Caco-2 (cell line): ENCODE measurements around the gene HIVEP2. TPM values are rescaled to one million over a fixed set of nuclear protein-coding genes. Genes with fewer than 3 reads are reported as not detected.

Source experiments
- BruUV-seq: library from RNA; stranded (reverse); fragments of 400-500 nt; replicated peaks from 2 replicates; lab custom pipeline; 2021; lab: Mats Ljungman, UMichigan
- CTCF ChIA-PET: fragments of 300-600 bp; sonication (Branson Sonifier 250); formaldehyde crosslinking; loops from one replicate; lab custom pipeline; 2022; ENCODE audit warnings: antibody characterized with exemption; lab: Charles Lee
- POLR2A ChIA-PET: fragments of 300-600 bp; sonication (Branson Sonifier 250); formaldehyde crosslinking; loops from one replicate; lab custom pipeline; 2022; ENCODE audit warnings: antibody characterized with exemption; lab: Charles Lee
- DNase-seq, 2 experiments: peaks; one replicate each; pipeline versions ENCODE4 v3.0.0 to v3.0.0-alpha.2; 2020 to 2022
- H3K27me3 ChIP-seq: replicated peaks from 2 replicates; pipeline ENCODE4 v1.6.0; 2011; ENCODE audit warnings: low read length; ENCODE audit not compliant: control insufficient read depth, insufficient read depth
- H3K36me3 ChIP-seq: 2 replicates; pipeline ENCODE4 v1.5.1; 2011; ENCODE audit warnings: low read length; ENCODE audit not compliant: control insufficient read depth, insufficient read depth
- H3K4me1 ChIP-seq: fragments of 250-450 bp; sonication (Bioruptor Pico); 2 replicates; pipeline ENCODE4 v1.5.1; 2020; ENCODE audit warnings: mild to moderate bottlenecking
- H3K4me3 ChIP-seq: 2 replicates; pipeline ENCODE4 v1.5.1; 2011; ENCODE audit warnings: low read depth, mild to moderate bottlenecking, control low read depth, low read length
- H3K9me3 ChIP-seq: fragments of 250-450 bp; sonication (Bioruptor Pico); 2 replicates; pipeline ENCODE4 v1.5.1; 2020; ENCODE audit warnings: mild to moderate bottlenecking, moderate library complexity
- H3K27ac Mint-ChIP-seq: one replicate; pipeline ENCODE4 v1.8.0; 2022; ENCODE audit warnings: mixed read lengths; ENCODE audit not compliant: unreplicated experiment
- H3K27me3 Mint-ChIP-seq: one replicate; pipeline ENCODE4 v1.8.0; 2022; ENCODE audit warnings: mixed read lengths; ENCODE audit not compliant: insufficient read depth, unreplicated experiment
- H3K36me3 Mint-ChIP-seq: one replicate; pipeline ENCODE4 v1.8.0; 2022; ENCODE audit warnings: mild to moderate bottlenecking, mixed read lengths; ENCODE audit not compliant: insufficient read depth, unreplicated experiment
- H3K4me1 Mint-ChIP-seq: one replicate; pipeline ENCODE4 v1.8.0; 2022; ENCODE audit warnings: low read depth, mixed read lengths; ENCODE audit not compliant: unreplicated experiment
- H3K4me3 Mint-ChIP-seq: one replicate; pipeline ENCODE4 v1.8.0; 2022; ENCODE audit warnings: mild to moderate bottlenecking, moderate library complexity, mixed read lengths; ENCODE audit not compliant: unreplicated experiment
- H3K9me3 Mint-ChIP-seq: one replicate; pipeline ENCODE4 v1.8.0; 2022; ENCODE audit warnings: mixed read lengths; ENCODE audit not compliant: unreplicated experiment
- CTCF ChIP-seq, 2 experiments: fragments of 200-600 bp in 1 of 2; IDR thresholded peaks; 1 replicate in 1 of 2; 2 replicates in 1 of 2; pipeline versions ENCODE4 v1.5.1 to v1.8.0; 2011 to 2022; ENCODE audit warnings: antibody characterized with exemption in 1 of 2, control low read depth in 1 of 2, inconsistent platforms in 1 of 2, low read depth in 1 of 2, low read length in 1 of 2, mild to moderate bottlenecking in 1 of 2, moderate library complexity in 1 of 2; ENCODE audit not compliant: insufficient read depth in 1 of 2, severe bottlenecking in 1 of 2, unreplicated experiment in 1 of 2
- intact Hi-C: fragments of 100-400 bp; cut with micrococcal nuclease; formaldehyde crosslinking; loops from one replicate; pipeline ENCODE4 v1.10.0; 2022; ENCODE audit not compliant: unreplicated experiment
- total RNA-seq: library from RNA; stranded (reverse); gene quantifications from 2 replicates; pipeline ENCODE4 v1.2.3, GENCODE V29; 2022

The HIVEP2 gene
- total RNA-seq, 1 experiment from 2014 or later, result 1.0 TPM

GRCh38 chr6:142796571-142796970 lies 148.4 kb downstream of the HIVEP2 start:
- intact Hi-C loops, result no loop called here
- no TSS peak for BruUV-seq
- no peaks in the 10 kb centered on the region for H3K9me3 ChIP-seq
- Mint-ChIP-seq H3K9me3 (no peaks in the 10 kb centered on the region), H3K27ac (no peak overlapping the region), H3K27me3 (peaks cover 2% of the 10 kb centered on the region), H3K4me1 (no peaks in the 10 kb centered on the region), H3K4me3 (no peak overlapping the region), H3K36me3 (no peaks in the 10 kb centered on the region)
- H3K36me3 ChIP-seq, result no peaks in the 10 kb centered on the region
- no peaks in the 10 kb centered on the region for H3K4me1 ChIP-seq
- no peak for TF ChIP-seq CTCF (IDR thresholded peaks at IDR 0.05; ENCODE audit: insufficient read depth in 1 of 2, low read depth in 1 of 2, low read length in 1 of 2, severe bottlenecking in 1 of 2, unreplicated experiment in 1 of 2)
- DNase-seq, result no peak
- no peaks in the 10 kb centered on the region for H3K27me3 ChIP-seq
- ChIA-PET CTCF (no interaction called here), POLR2A (no interaction called here)
- H3K4me3 ChIP-seq, result no peak overlapping the region

- no peaks in the 10 kb centered on the region for H3K4me1 ChIP-seq
- Mint-ChIP-seq H3K27ac (no peak overlapping the region), H3K27me3 (peaks cover 2% of the 10 kb centered on the region), H3K4me3 (no peak overlapping the region), H3K36me3 (no peaks in the 10 kb centered on the region), H3K9me3 (no peaks in the 10 kb centered on the region), H3K4me1 (no peaks in the 10 kb centered on the region)
- DNase-seq, result no peak
- CTCF ChIA-PET, result no interaction called here
- intact Hi-C loops, result no loop called here
- H3K36me3 ChIP-seq, result no peaks in the 10 kb centered on the region
- no peaks in the 10 kb centered on the region for H3K9me3 ChIP-seq
- BruUV-seq, result no TSS peak
- TF ChIP-seq CTCF (IDR thresholded peaks at IDR 0.05; ENCODE audit: insufficient read depth in 1 of 2, low read depth in 1 of 2, low read length in 1 of 2, severe bottlenecking in 1 of 2, unreplicated experiment in 1 of 2), result no peak
- H3K27me3 ChIP-seq, result no peaks in the 10 kb centered on the region
- H3K4me3 ChIP-seq, result no peak overlapping the region
- POLR2A ChIA-PET, result no interaction called here
These were observed 149.0 kb downstream of the HIVEP2 start for GRCh38 chr6:142796024-142796423.

- H3K36me3 Mint-ChIP-seq, result no peaks in the 10 kb centered on the region
These were observed 150.6 kb downstream of the HIVEP2 start for GRCh38 chr6:142794424-142794823.

More at GRCh38 chr6:142794424-142794823, 150.6 kb downstream of the HIVEP2 start:
- Histone ChIP-seq H3K4me3 (no peak overlapping the region), H3K27me3 (no peaks in the 10 kb centered on the region), H3K36me3 (no peaks in the 10 kb centered on the region), H3K9me3 (no peaks in the 10 kb centered on the region), H3K4me1 (no peaks in the 10 kb centered on the region)
- TF ChIP-seq CTCF (IDR thresholded peaks at IDR 0.05; ENCODE audit: insufficient read depth in 1 of 2, low read depth in 1 of 2, low read length in 1 of 2, severe bottlenecking in 1 of 2, unreplicated experiment in 1 of 2), result no peak
- POLR2A ChIA-PET, result no interaction called here
- H3K4me3 Mint-ChIP-seq, result no peak overlapping the region
- no peak overlapping the region for H3K27ac Mint-ChIP-seq
- no peak for DNase-seq
- no peaks in the 10 kb centered on the region for H3K9me3 Mint-ChIP-seq
- no TSS peak for BruUV-seq
- intact Hi-C loops, result no loop called here
- no peaks in the 10 kb centered on the region for H3K4me1 Mint-ChIP-seq
- CTCF ChIA-PET, result interaction anchor here (1.2 kb wide), 1 partner anchor 319 kb away, joined by 3 read pairs; no protein-coding TSS in a partner anchor
- H3K27me3 Mint-ChIP-seq, result peaks cover 2% of the 10 kb centered on the region
